Spleen (tissue), 7 donors: Measurements from ENCODE around the gene ELAVL4.

ENCODE experiments used
- POLR2A ChIP-seq, 3 donors: fragments of 450-650 bp; IDR thresholded peaks; one replicate each; pipeline ENCODE4 v1.5.1; 2017; ENCODE audit warnings: antibody characterized with exemption in 3 of 3, mild to moderate bottlenecking in 1 of 3
- POLR2AphosphoS5 ChIP-seq, 3 donors: sonication (generic); formaldehyde crosslinking; IDR thresholded peaks; one replicate each; pipeline ENCODE4 v1.5.1; 2017; ENCODE audit warnings: antibody characterized with exemption in 3 of 3
- TF ChIP-seq, protein P1 (sequence below), 11 experiments: fragments of 200-600 bp in 7 of 11; fragments of 450-650 bp in 4 of 11; sonication (generic) in 4 of 11; IDR thresholded peaks in 8 of 11; conservative IDR thresholded peaks in 3 of 11; 1 replicate in 7 of 11; 2 replicates in 4 of 11; pipeline versions ENCODE4 v1.4.0 to v1.8.0; 2016 to 2021; ENCODE audit warnings: antibody characterized with exemption in 11 of 11, inconsistent platforms in 4 of 11, mild to moderate bottlenecking in 1 of 11
- donor health status: DM: no; HTN: no; CAD: no; lungs with moderate emphysema.
- donor health status: DM: no; HTN: no; CAD: no.
- donor health status: DM: no; HTN: no; CAD: no.

DNA sequence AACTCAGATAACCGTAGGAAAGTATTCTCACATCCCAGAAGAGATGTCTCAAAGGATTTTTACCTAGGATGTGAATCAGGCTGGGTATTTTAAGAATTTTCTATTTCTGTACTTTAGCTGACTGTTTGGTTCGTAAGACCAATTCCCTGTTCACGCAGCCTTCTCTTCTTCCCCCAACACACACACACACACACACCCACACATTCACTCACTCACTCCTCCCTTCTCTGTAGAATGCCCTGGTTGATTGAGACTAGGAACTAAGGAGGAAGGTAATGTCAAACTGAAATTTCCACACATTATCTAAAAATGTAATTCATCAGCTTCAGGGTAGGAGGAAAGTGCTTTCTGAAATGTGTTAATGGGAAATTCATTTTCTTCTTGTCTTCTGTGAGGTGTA lies 43.5 kb downstream of the ELAVL4 start:
- TF ChIP-seq, protein P1, sequence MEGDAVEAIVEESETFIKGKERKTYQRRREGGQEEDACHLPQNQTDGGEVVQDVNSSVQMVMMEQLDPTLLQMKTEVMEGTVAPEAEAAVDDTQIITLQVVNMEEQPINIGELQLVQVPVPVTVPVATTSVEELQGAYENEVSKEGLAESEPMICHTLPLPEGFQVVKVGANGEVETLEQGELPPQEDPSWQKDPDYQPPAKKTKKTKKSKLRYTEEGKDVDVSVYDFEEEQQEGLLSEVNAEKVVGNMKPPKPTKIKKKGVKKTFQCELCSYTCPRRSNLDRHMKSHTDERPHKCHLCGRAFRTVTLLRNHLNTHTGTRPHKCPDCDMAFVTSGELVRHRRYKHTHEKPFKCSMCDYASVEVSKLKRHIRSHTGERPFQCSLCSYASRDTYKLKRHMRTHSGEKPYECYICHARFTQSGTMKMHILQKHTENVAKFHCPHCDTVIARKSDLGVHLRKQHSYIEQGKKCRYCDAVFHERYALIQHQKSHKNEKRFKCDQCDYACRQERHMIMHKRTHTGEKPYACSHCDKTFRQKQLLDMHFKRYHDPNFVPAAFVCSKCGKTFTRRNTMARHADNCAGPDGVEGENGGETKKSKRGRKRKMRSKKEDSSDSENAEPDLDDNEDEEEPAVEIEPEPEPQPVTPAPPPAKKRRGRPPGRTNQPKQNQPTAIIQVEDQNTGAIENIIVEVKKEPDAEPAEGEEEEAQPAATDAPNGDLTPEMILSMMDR (IDR thresholded peaks at IDR 0.05 in 8 of 11, conservative IDR thresholded peaks at IDR 0.05 in 3 of 11) = no peak
- TF ChIP-seq POLR2A (IDR thresholded peaks at IDR 0.05) (no peak), POLR2AphosphoS5 (IDR thresholded peaks at IDR 0.05) (no peak)
